ENCODE results near the gene HS1BP3.

Gene HS1BP3

GRCh38 chr2:20611844-20612356 lies 39.0 kb downstream of the HS1BP3 start:
- H3K4me3 ChIP-seq (ENCODE audit: low read depth, low read length), result no peak overlapping the region
- WGBS (ENCODE audit: extremely low coverage, insufficient coverage, insufficient read length), result no CpG with 5 or more reads among the region's 3 CpGs

GRCh38 chr2:20611077-20611843 lies 39.6 kb downstream of the HS1BP3 start:
- Histone ChIP-seq H3K4ac (ENCODE audit: low read depth, low read length) (no peak overlapping the region), H3K79me2 (ENCODE audit: control insufficient read depth, insufficient read depth, low read length, poor library complexity) (peaks cover 2% of the 10 kb centered on the region), H3K9me3 (ENCODE audit: insufficient read depth, low read depth, low read length) (no peaks in the 10 kb centered on the region), H3K23ac (ENCODE audit: low read length) (no peak overlapping the region), H4K91ac (ENCODE audit: low read depth, low read length) (peak overlapping the region; percentile 22), H3K79me1 (ENCODE audit: low read length) (peaks cover 15% of the 10 kb centered on the region), H3K14ac (ENCODE audit: low read length) (peak overlapping the region; percentile 2), H2BK5ac (ENCODE audit: low read depth, low read length, poor library complexity) (no peak overlapping the region), H3K4me1 (ENCODE audit: control insufficient read depth in 1 of 2, insufficient read depth in 2 of 2, low read length in 2 of 2) (peaks cover 9 to 16% of the 10 kb centered on the region in 2 experiments), H2BK120ac (ENCODE audit: insufficient read depth, low read length, poor library complexity) (no peak overlapping the region), H4K12ac (ENCODE audit: low read depth, low read length) (no peak overlapping the region), H2AFZ (ENCODE audit: insufficient read depth, low read length, poor library complexity) (peak overlapping the region; percentile 8), H3K9ac (ENCODE audit: low read length) (no peak overlapping the region), H3K27ac (ENCODE audit: low read depth, low read length) (no peak overlapping the region), H4K8ac (ENCODE audit: low read depth, low read length) (peak overlapping the region; percentile 4), H3K27me3 (ENCODE audit: insufficient read depth, low read length) (no peaks in the 10 kb centered on the region), H3K4me3 (ENCODE audit: low read depth, low read length) (no peak overlapping the region), H3K36me3 (ENCODE audit: control insufficient read depth in 1 of 2, insufficient read depth in 2 of 2, low read length in 2 of 2) (no peaks in the 10 kb centered on the region), H2AK5ac (ENCODE audit: low read length) (peak overlapping the region; percentile 6), H3K4me2 (ENCODE audit: low read length) (no peak overlapping the region), H3K18ac (ENCODE audit: low read length) (no peak overlapping the region), H2BK12ac (ENCODE audit: low read length) (peak overlapping the region; percentile 13)
- WGBS (ENCODE audit: extremely low coverage, insufficient coverage, insufficient read length), result no CpG with 5 or more reads among the region's 15 CpGs
- DNase-seq, result no peak

More at GRCh38 chr2:20611844-20612356, 39.0 kb downstream of the HS1BP3 start:
- Histone ChIP-seq H3K36me3 (ENCODE audit: control insufficient read depth in 1 of 2, insufficient read depth in 2 of 2, low read length in 2 of 2) (no peaks in the 10 kb centered on the region), H2BK5ac (ENCODE audit: low read depth, low read length, poor library complexity) (no peak overlapping the region), H3K9ac (ENCODE audit: low read length) (no peak overlapping the region), H2AFZ (ENCODE audit: insufficient read depth, low read length, poor library complexity) (peak overlapping the region; percentile 8), H2BK12ac (ENCODE audit: low read length) (peak overlapping the region; percentile 13), H4K12ac (ENCODE audit: low read depth, low read length) (no peak overlapping the region), H2AK5ac (ENCODE audit: low read length) (peak overlapping the region; percentile 6), H3K4me2 (ENCODE audit: low read length) (no peak overlapping the region), H3K79me2 (ENCODE audit: control insufficient read depth, insufficient read depth, low read length, poor library complexity) (peaks cover 2% of the 10 kb centered on the region), H2BK120ac (ENCODE audit: insufficient read depth, low read length, poor library complexity) (no peak overlapping the region), H3K27ac (ENCODE audit: low read depth, low read length) (no peak overlapping the region), H3K79me1 (ENCODE audit: low read length) (peaks cover 16% of the 10 kb centered on the region), H3K27me3 (ENCODE audit: insufficient read depth, low read length) (no peaks in the 10 kb centered on the region), H3K9me3 (ENCODE audit: insufficient read depth, low read depth, low read length) (no peaks in the 10 kb centered on the region), H3K4me1 (ENCODE audit: control insufficient read depth in 1 of 2, insufficient read depth in 2 of 2, low read length in 2 of 2) (peaks cover 12 to 18% of the 10 kb centered on the region in 2 experiments), H3K4ac (ENCODE audit: low read depth, low read length) (no peak overlapping the region), H3K23ac (ENCODE audit: low read length) (no peak overlapping the region), H3K18ac (ENCODE audit: low read length) (no peak overlapping the region), H3K14ac (ENCODE audit: low read length) (peak overlapping the region; percentile 2), H4K8ac (ENCODE audit: low read depth, low read length) (peak overlapping the region; percentile 4), H4K91ac (ENCODE audit: low read depth, low read length) (peak overlapping the region; percentile 22)
- DNase-seq, result no peak

- H3K14ac ChIP-seq (ENCODE audit: low read length), result no peak overlapping the region
- no peak overlapping the region for H2BK120ac ChIP-seq (ENCODE audit: insufficient read depth, low read length, poor library complexity)
- no peak overlapping the region for H3K27ac ChIP-seq (ENCODE audit: low read depth, low read length)
- no peak for DNase-seq
- H2BK12ac ChIP-seq (ENCODE audit: low read length), result no peak overlapping the region
- H4K8ac ChIP-seq (ENCODE audit: low read depth, low read length), result no peak overlapping the region
- peaks cover 2% of the 10 kb centered on the region for H3K79me2 ChIP-seq (ENCODE audit: control insufficient read depth, insufficient read depth, low read length, poor library complexity)
- no peaks in the 10 kb centered on the region for H3K36me3 ChIP-seq (ENCODE audit: control insufficient read depth in 1 of 2, insufficient read depth in 2 of 2, low read length in 2 of 2)
- H3K4me2 ChIP-seq (ENCODE audit: low read length), result no peak overlapping the region
- peaks cover 4 to 11% of the 10 kb centered on the region in 2 experiments for H3K4me1 ChIP-seq (ENCODE audit: control insufficient read depth in 1 of 2, insufficient read depth in 2 of 2, low read length in 2 of 2)
- no peak overlapping the region for H4K12ac ChIP-seq (ENCODE audit: low read depth, low read length)
- H3K9me3 ChIP-seq (ENCODE audit: insufficient read depth, low read depth, low read length), result peaks cover 1% of the 10 kb centered on the region
- no peak overlapping the region for H3K9ac ChIP-seq (ENCODE audit: low read length)
- no peak overlapping the region for H2AFZ ChIP-seq (ENCODE audit: insufficient read depth, low read length, poor library complexity)
- no peak overlapping the region for H3K4ac ChIP-seq (ENCODE audit: low read depth, low read length)
- WGBS (ENCODE audit: extremely low coverage, insufficient coverage, insufficient read length), result no CpG with 5 or more reads among the region's 4 CpGs
- H3K79me1 ChIP-seq (ENCODE audit: low read length), result peaks cover 9% of the 10 kb centered on the region
- no peak overlapping the region for H3K4me3 ChIP-seq (ENCODE audit: low read depth, low read length)
- no peak overlapping the region for H2BK5ac ChIP-seq (ENCODE audit: low read depth, low read length, poor library complexity)
- no peak overlapping the region for H3K23ac ChIP-seq (ENCODE audit: low read length)
- H2AK5ac ChIP-seq (ENCODE audit: low read length), result no peak overlapping the region
- H3K27me3 ChIP-seq (ENCODE audit: insufficient read depth, low read length), result no peaks in the 10 kb centered on the region
- no peak overlapping the region for H3K18ac ChIP-seq (ENCODE audit: low read length)
- H4K91ac ChIP-seq (ENCODE audit: low read depth, low read length), result no peak overlapping the region
Measured at GRCh38 chr2:20609995-20610357, 40.9 kb downstream of the HS1BP3 start.

GRCh38 chr2:20609349-20609994 lies 41.4 kb downstream of the HS1BP3 start:
- no peak overlapping the region for H3K4me3 ChIP-seq (ENCODE audit: low read depth, low read length)
- peaks cover 9% of the 10 kb centered on the region for H3K79me1 ChIP-seq (ENCODE audit: low read length)
- H4K8ac ChIP-seq (ENCODE audit: low read depth, low read length), result no peak overlapping the region
- no CpG with 5 or more reads among the region's 7 CpGs for WGBS (ENCODE audit: extremely low coverage, insufficient coverage, insufficient read length)
- H3K4me1 ChIP-seq (ENCODE audit: control insufficient read depth in 1 of 2, insufficient read depth in 2 of 2, low read length in 2 of 2), result peaks cover 4 to 11% of the 10 kb centered on the region in 2 experiments
- peak overlapping the region; percentile 31 for H4K91ac ChIP-seq (ENCODE audit: low read depth, low read length)
- no peaks in the 10 kb centered on the region for H3K36me3 ChIP-seq (ENCODE audit: control insufficient read depth in 1 of 2, insufficient read depth in 2 of 2, low read length in 2 of 2)
- no peak overlapping the region for H3K27ac ChIP-seq (ENCODE audit: low read depth, low read length)
- no peak overlapping the region for H2AK5ac ChIP-seq (ENCODE audit: low read length)
- no peak overlapping the region for H3K9ac ChIP-seq (ENCODE audit: low read length)
- H3K27me3 ChIP-seq (ENCODE audit: insufficient read depth, low read length), result no peaks in the 10 kb centered on the region
- H2BK120ac ChIP-seq (ENCODE audit: insufficient read depth, low read length, poor library complexity), result no peak overlapping the region
- no peak overlapping the region for H3K23ac ChIP-seq (ENCODE audit: low read length)
- H3K4ac ChIP-seq (ENCODE audit: low read depth, low read length), result no peak overlapping the region
- H3K9me3 ChIP-seq (ENCODE audit: insufficient read depth, low read depth, low read length), result peaks cover 1% of the 10 kb centered on the region
- H3K14ac ChIP-seq (ENCODE audit: low read length), result no peak overlapping the region
- DNase-seq, result no peak
- peak overlapping the region; percentile 11 for H2BK12ac ChIP-seq (ENCODE audit: low read length)
- no peak overlapping the region for H3K18ac ChIP-seq (ENCODE audit: low read length)
- H2AFZ ChIP-seq (ENCODE audit: insufficient read depth, low read length, poor library complexity), result no peak overlapping the region
- H3K79me2 ChIP-seq (ENCODE audit: control insufficient read depth, insufficient read depth, low read length, poor library complexity), result peaks cover 2% of the 10 kb centered on the region
- H2BK5ac ChIP-seq (ENCODE audit: low read depth, low read length, poor library complexity), result no peak overlapping the region
- no peak overlapping the region for H4K12ac ChIP-seq (ENCODE audit: low read depth, low read length)
- H3K4me2 ChIP-seq (ENCODE audit: low read length), result no peak overlapping the region
